Muscle layer of duodenum (tissue), 2 donors: ENCODE measurements around the gene UPF2.
"Not testable (repeated sequence)": the region's sequence is repeated elsewhere in the genome, so short reads cannot be mapped to it uniquely, and the experiment has no call there.

Experiments used
- H3K27ac ChIP-seq: one replicate; pipeline ENCODE4 v1.7.0; 2013; ENCODE audit warnings: mild to moderate bottlenecking, low read length
- H3K27me3 ChIP-seq: one replicate; pipeline ENCODE4 v1.7.0; 2013; ENCODE audit warnings: low read depth, mild to moderate bottlenecking, control low read depth, low read length
- H3K36me3 ChIP-seq, 2 donors: one replicate each; pipeline ENCODE4 v1.7.0; 2013; ENCODE audit warnings: low read length in 2 of 2, control low read depth in 1 of 2, mild to moderate bottlenecking in 1 of 2; ENCODE audit not compliant: insufficient read depth in 2 of 2, control insufficient read depth in 1 of 2
- H3K4me1 ChIP-seq, 2 donors: one replicate each; pipeline ENCODE4 v1.7.0; 2013; ENCODE audit warnings: low read length in 2 of 2, mild to moderate bottlenecking in 2 of 2, control low read depth in 1 of 2, moderate library complexity in 1 of 2; ENCODE audit not compliant: insufficient read depth in 2 of 2, control insufficient read depth in 1 of 2
- H3K4me3 ChIP-seq, 2 donors: one replicate each; pipeline ENCODE4 v1.7.0; 2013; ENCODE audit warnings: low read length in 2 of 2, low read depth in 1 of 2, mild to moderate bottlenecking in 1 of 2
- H3K9me3 ChIP-seq, 2 donors: one replicate each; pipeline ENCODE4 v1.7.0; 2013; ENCODE audit warnings: low read length in 2 of 2, control low read depth in 1 of 2, mild to moderate bottlenecking in 1 of 2; ENCODE audit not compliant: control insufficient read depth in 1 of 2
- donor health status: healthy.

Gene UPF2

DNA sequence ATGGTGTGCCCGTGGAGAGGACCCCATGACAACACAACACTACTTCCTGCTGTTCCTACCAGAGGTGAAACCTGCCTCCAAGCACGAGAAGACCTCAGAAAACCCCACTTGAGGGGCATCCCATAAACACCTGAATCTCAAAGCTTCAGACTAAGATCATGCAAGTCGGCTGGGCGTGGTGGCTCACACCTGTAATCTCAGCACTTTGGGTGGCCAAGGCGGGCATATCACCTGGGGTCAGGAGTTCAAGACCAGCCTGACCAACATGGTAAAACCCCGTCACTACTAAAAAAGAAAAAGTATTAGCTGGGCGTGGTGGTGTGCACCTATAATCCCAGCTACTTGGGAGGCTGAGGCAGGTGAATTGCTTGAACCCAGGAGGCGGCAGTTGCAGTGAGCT is 153.3 kb downstream of the UPF2 start:
- H3K27ac ChIP-seq, H3K27me3 ChIP-seq, H3K36me3 ChIP-seq, H3K4me1 ChIP-seq, H3K4me3 ChIP-seq, H3K9me3 ChIP-seq: not testable (repeated sequence)

DNA sequence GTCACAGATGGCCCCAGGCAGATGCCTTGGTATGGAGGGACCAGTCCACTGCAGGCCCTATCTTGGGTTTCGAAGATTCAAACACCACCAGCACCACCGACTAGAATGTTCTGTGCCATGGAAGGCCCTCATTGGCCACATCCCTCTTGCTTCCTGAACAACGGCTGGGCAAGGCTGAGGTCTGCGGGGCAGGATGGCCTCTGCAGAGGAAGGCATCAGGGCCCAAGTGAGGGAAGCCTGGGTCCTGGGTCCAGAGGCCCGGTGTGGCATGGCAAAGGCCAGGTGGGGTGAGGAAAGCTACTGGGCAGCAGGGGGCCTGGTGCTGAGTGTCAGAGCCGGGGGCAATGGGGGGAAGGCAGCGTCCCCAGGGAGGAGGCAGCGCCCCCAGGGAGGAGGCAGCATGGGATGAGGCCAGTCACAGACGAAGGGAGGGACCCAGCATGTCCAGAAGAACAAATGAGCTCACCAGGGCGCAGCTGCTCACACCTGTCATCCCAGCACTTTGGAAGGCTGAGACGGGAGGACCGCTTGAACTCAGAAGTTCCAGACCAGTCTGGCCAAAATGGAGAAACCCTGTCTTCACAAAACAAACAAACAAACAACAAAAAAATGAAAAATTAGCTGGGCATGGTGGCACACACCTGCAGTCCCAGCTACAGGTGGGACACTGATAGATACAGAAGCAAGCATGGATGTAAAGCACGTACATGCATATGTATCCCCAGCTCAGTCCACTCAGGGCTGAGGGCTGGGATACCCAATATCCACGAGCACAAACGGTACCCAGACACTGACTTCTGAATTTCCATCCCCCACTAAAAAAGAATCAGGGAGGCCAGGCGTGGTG is 155.0 kb downstream of the UPF2 start:
- Histone ChIP-seq H3K36me3 (no peaks in the 10 kb centered on the region), H3K27me3 (no peaks in the 10 kb centered on the region), H3K9me3 (no peaks in the 10 kb centered on the region), H3K4me1 (no peaks in the 10 kb centered on the region), H3K4me3 (no peak overlapping the region), H3K27ac (no peak overlapping the region)

DNA sequence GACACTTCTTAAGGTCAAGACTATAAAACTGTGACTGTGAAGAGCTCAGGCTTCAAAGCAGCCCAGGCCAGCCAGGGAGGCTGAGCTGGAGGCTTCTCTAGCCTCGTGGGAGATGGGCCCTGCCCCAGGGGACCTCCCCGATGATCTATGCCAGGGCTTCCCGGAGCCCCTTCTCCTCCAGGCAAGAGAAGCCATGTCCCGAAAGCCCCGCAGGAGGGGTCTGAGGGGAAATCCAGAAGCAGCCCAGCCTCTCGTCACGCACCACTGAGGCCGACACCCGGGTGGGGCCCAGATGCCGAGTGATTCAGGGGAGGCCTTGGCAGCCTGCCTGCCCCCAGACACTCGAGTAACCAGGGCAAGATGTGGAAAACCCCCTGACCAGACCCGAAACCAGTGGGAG is 155.8 kb downstream of the UPF2 start:
- H3K27me3 ChIP-seq, result no peaks in the 10 kb centered on the region
- H3K27ac ChIP-seq, result no peak overlapping the region
- H3K36me3 ChIP-seq, result no peaks in the 10 kb centered on the region
- no peak overlapping the region for H3K4me3 ChIP-seq
- no peaks in the 10 kb centered on the region for H3K9me3 ChIP-seq
- H3K4me1 ChIP-seq, result no peaks in the 10 kb centered on the region

DNA sequence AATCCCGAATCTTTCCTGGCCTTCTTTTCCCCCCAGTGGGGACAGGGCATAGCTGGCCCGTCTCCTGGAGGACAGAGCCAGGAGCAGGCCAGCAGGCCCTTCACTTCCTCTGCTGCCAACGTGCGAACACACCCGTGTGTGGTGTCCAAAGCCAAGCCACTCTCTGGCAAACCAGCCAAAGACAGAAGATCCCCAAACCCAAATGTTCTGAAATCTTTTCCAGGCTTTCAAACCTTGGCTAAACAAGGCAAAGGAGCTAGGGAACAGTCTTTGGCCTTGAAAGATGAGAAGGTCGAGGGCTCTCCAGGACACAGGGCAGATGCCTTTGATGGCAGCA is 156.5 kb downstream of the UPF2 start:
- H3K4me1 ChIP-seq, result no peaks in the 10 kb centered on the region
- H3K4me3 ChIP-seq, result no peak overlapping the region
- no peaks in the 10 kb centered on the region for H3K9me3 ChIP-seq
- H3K27ac ChIP-seq, result no peak overlapping the region
- H3K36me3 ChIP-seq, result no peaks in the 10 kb centered on the region
- no peaks in the 10 kb centered on the region for H3K27me3 ChIP-seq

DNA sequence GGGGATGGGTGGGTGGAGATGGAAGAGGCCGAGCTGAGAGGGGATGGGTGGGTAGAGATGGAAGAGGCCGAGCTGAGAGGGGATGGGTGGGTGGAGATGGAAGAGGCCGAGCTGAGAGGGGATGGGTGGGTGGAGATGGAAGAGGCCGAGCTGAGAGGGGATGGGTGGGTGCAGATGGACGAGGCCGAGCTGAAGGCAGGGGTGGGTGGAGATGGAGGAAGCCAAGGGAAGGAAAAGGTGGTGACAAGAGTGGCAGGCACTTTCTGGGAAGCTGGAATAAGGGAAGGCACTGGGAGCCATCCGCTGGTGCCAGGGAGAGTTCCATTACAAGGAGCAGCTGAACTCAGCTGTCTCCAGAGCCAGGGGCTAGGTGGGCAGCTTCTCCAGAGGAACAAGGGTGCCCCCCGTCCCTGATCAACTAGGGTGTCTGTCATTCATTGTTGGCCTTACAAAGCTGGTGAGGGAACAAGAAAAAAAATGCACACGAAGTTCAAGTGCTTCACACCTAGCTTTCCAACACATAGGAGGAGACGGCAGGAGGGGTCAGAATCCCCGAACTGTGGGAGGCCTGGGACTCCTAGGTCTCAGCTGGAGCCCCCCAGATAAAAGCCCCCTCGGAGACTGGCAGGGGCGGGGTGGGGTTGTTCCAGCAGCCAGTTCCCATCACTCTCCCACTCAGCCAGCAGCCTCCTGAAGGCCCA is 157.0 kb downstream of the UPF2 start:
- H3K9me3 ChIP-seq, result no peaks in the 10 kb centered on the region
- no peaks in the 10 kb centered on the region for H3K27me3 ChIP-seq
- no peaks in the 10 kb centered on the region for H3K36me3 ChIP-seq
- H3K4me3 ChIP-seq, result no peak overlapping the region
- no peaks in the 10 kb centered on the region for H3K4me1 ChIP-seq
- no peak overlapping the region for H3K27ac ChIP-seq

DNA sequence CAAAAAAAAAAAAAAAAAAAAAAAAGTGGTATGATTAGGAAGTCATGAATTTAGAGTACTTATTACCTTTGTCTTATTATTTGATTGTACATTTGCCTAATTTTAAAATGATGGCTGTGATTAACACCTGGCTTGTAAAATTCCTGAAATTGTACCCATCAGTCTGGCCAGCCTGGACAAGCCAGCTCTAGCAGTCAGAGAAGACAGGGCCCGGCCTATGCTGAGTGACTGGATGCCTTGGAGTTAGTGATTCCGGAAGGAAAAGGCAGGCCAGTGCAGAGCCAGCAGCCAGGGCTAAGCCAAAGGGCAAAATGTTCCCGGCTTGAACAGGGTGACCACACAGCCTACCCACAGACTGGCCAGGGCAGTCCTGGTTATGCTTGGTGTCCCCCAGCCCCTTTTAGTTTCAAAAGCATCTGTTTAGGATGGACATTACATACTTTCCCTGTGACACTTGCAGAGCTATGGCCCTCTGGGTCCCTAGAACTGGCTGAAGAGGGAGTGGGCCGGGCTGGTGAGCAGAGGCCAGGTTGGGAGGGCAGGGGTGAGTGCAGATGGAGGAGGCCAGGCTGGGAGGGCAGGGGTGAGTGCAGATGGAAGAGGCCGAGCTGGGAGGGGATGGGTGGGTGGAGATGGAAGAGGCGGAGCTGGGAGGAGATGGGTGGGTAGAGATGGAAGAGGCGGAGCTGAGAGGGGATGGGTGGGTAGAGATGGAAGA is 157.7 kb downstream of the UPF2 start:
- Histone ChIP-seq H3K36me3 (no peaks in the 10 kb centered on the region), H3K4me3 (no peak overlapping the region), H3K27ac (no peak overlapping the region), H3K9me3 (no peaks in the 10 kb centered on the region), H3K4me1 (no peaks in the 10 kb centered on the region), H3K27me3 (no peaks in the 10 kb centered on the region)

DNA sequence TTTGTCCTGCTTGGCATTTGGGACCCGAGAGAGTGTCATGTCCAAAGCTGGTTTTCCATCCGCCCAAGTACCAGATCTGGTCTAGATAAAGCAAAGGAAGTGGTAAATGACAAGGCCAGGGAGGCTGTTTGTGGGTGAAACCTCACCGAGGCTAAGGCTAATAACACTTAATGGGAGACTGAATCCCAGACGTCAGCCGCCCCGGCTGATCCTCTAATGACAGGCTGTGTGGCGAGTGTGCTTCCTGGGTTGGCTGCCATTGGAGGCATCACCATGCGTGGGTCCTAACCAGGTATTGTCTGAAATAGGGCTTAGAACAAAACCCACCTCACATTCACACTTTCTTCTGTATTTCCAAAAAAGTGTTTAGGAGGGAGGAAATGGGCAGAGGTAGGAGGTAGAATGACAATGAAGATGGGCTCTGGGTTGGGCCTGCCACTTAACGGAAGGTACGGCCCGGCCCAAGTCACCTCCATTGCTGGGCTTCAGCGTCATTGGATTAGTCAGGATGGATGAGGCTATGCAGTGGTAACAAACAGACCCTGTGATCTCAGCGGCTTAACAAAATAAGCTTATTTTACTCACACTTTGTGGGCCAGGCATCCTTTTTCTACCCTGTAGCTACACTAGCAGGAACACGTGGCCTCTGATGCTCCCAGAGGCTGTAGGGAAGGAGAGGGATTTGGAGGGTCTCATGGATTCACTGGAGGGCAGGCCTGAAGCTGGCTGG is 159.8 kb downstream of the UPF2 start:
- H3K4me1 ChIP-seq, result no peaks in the 10 kb centered on the region
- H3K4me3 ChIP-seq, result no peak overlapping the region
- H3K9me3 ChIP-seq, result no peaks in the 10 kb centered on the region
- no peaks in the 10 kb centered on the region for H3K36me3 ChIP-seq
- no peaks in the 10 kb centered on the region for H3K27me3 ChIP-seq
- no peak overlapping the region for H3K27ac ChIP-seq

DNA sequence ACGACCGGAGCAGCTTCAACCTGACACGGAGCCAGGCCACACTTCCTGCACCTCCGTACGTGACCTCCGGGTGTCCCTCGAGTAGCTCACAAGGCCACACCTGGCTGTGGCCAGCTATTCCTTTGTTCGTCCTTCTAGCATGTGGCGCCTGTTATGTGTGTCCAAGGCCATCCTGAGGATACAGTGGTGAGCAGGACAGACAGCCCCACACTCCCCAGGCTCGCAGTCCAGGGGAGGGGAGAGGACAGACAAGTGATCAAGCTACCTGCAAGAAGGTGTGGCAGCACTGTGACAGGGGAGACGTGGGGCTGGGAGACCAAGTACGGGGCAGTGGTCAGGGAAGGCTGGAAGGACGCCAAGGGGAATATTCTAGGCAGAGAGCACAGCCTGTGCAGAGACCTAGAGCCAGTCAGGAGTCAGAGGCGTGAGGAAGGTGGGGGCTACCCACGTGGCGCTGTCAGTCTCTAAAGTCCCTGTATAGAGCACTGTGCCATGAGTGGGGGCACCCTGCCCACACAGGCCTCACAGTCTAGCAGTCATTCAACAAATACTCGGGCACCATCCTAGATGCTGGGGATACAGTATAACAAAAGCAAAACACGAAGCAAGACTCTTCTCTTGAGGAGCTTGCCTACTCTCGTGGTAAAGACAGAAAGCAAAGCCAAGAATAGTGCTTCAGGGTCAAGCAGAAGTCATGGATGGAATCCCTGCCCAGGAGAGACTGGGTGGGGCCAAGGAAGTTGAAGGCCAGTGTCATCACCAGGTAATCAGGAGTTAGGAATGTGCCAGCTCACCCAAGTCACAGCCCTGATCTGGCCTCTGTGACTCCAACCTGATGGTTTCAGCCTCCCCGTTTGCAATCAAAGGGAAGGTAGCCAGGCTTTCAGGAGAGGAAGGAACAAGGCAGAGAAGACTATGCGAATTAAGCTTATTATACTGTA is 160.9 kb downstream of the UPF2 start:
- Histone ChIP-seq H3K4me3 (no peak overlapping the region), H3K27ac (no peak overlapping the region), H3K4me1 (no peaks in the 10 kb centered on the region), H3K36me3 (no peaks in the 10 kb centered on the region), H3K27me3 (no peaks in the 10 kb centered on the region), H3K9me3 (no peaks in the 10 kb centered on the region)

DNA sequence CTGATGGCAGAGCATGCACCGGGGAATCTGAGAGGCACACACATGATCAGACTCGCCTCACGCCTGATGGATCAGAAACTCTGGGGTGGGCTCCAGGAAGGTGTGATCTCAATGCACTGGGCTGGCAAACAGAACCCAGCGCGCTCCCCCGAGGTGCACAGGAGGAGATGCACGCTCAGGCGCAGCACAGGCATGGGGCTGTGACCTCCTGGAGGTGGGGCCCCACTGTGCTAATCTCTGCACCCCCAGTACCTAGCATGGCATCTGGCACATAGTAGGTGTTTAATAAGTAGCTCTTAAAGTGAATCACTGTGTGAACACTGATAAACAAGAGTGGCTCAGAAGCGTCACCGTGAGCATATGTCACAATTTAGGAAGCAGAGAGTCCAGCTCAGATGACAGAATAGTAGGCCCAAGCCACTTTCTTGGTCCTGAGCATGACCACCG is 161.6 kb downstream of the UPF2 start:
- H3K4me3 ChIP-seq, result no peak overlapping the region
- no peaks in the 10 kb centered on the region for H3K27me3 ChIP-seq
- no peaks in the 10 kb centered on the region for H3K36me3 ChIP-seq
- no peak overlapping the region for H3K27ac ChIP-seq
- no peaks in the 10 kb centered on the region for H3K9me3 ChIP-seq
- H3K4me1 ChIP-seq, result peaks cover 0 to 1% of the 10 kb centered on the region in 2 donors

DNA sequence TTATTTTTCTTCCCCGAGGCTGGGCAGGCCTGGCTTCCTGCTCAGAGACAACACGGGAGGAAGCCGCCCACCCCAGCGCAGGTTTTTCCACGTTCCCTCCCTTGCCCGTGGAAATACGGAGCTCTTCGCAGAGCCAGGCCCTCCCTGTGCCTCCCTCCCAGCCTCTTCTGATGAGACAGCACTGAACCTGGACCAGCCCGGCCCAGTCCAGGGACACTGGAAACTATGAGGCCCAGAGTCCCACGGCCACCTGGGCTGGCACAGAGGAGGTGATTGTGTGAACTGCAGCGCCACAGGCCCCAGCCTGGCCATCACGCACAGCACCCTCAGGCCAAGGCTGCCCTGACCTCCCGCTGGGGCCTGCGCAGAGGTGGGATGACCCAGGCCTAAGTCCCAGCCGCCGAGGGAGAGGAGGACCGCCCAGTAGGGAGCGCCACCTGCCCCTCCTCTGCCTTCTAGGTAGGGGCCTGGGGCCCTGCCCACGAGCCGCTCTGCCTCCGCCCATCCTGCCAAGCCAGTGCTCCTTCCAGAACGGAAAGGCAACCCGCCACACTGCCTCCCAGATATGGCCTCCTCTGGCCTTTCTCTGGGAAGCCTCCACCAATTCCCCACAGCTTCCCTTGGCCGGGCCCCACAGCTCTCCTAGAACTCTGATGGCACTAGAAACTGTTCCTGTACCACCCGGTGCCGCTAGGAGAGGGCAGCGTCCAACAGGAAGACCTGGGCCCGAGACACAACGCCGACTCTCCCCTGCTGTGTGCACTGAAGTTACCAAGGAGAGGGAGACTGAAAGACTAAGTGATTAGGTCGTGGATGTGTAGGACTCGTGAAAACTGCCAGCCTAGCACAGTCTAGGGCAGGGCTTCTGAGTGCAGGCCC is 162.2 kb downstream of the UPF2 start:
- H3K36me3 ChIP-seq, result no peaks in the 10 kb centered on the region
- peaks cover 2 to 4% of the 10 kb centered on the region in 2 donors for H3K4me1 ChIP-seq
- H3K27ac ChIP-seq, result no peak overlapping the region
- no peaks in the 10 kb centered on the region for H3K27me3 ChIP-seq
- H3K9me3 ChIP-seq, result no peaks in the 10 kb centered on the region
- no peak overlapping the region for H3K4me3 ChIP-seq
